Measurements from ENCODE around the gene HOXA3.

HOXA3 gene

GRCh38 chr7:27088002-27088922 lies 64.1 kb downstream of the HOXA3 start:
- DNase-seq (ENCODE audit: low spot score): no peak

GRCh38 chr7:27083646-27084045 lies 68.7 kb downstream of the HOXA3 start:
- DNase-seq (ENCODE audit: low spot score): no peak

DNA sequence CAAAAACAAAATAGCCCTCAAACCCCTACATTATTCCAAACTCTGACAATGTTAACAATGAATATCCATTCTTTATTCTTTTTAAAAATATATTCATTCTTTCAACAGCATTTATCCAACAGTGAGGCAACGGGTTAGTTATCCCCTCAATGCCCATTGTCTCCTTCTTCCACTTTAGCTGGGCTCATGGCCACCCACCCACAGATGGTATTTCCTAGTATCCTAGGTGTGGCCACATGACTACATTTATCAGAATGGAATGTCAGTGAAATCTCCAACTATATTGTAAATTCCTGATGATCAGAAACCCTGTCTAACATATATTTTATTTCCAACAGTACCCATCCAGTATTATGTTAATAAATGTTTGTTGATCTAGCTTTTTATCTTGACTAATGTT lies 70.2 kb downstream of the HOXA3 start:
- DNase-seq (ENCODE audit: low spot score): no peak

DNA sequence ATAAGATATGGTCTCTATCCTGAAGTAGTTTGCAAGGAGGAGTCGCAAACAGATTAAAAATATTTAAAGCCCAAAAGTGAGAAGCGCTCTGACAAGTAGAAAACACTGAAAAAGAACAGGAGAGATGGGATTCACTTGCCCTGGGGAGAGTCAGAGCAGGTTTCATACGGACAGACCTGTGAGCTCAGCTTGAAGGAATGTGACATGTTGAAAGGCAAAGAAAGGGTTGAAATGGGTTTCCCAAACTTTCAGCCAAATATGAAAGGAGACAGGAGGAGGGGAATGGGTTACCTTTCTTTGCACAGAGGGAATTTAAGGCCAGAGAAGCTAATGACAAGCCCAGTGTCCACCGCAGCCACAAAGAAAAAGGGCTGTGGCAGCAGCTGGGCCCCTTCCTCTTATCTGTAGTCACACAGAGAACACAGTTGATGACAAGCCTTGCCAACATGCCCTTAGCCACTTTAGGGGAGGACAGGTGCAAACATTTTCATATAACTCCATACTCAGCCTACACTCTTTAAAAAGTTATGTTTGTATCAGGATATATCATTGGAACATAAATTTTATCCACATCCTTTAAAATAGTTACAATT lies 71.4 kb downstream of the HOXA3 start:
- no peak for DNase-seq (ENCODE audit: low spot score)

DNA sequence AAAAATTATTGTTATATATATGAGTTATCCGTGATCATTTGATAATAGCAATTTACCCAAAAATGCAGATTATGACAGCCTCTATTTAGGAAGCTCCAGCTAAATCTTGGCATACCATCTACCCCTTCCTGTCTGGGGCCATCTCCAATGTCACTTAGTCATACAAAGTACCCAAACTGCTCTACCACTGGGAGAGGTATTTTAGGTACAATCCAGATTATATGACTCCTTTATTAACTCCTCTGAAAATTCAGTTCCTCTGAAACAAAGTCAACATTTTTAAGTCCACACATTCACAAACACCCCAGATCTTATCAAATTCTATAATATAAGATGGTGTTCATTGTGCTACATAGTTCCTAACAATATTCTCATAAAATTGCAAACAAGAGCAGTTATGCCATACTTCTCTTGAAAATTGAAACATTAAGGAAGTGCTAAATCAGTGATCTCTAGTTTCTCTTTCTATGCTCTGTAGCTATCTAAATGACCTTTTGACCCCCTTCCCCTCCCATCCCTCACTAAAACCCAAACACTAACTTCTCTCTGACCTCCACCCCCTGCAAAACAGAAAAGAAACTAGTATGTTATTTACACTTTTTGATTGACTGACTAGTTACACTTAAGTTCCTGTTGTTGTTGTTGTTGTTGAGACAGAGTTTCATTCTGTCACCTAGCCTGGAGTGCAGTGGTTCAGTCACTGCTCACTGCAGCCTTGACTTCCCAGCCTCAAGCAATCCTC lies 73.0 kb downstream of the HOXA3 start:
- no peak for DNase-seq (ENCODE audit: low spot score)

GRCh38 chr7:27078616-27079233 lies 73.7 kb downstream of the HOXA3 start:
- DNase-seq (ENCODE audit: low spot score): no peak

- no peak for DNase-seq (ENCODE audit: low spot score)
Measured at GRCh38 chr7:27073076-27073475, 79.3 kb downstream of the HOXA3 start.

DNA sequence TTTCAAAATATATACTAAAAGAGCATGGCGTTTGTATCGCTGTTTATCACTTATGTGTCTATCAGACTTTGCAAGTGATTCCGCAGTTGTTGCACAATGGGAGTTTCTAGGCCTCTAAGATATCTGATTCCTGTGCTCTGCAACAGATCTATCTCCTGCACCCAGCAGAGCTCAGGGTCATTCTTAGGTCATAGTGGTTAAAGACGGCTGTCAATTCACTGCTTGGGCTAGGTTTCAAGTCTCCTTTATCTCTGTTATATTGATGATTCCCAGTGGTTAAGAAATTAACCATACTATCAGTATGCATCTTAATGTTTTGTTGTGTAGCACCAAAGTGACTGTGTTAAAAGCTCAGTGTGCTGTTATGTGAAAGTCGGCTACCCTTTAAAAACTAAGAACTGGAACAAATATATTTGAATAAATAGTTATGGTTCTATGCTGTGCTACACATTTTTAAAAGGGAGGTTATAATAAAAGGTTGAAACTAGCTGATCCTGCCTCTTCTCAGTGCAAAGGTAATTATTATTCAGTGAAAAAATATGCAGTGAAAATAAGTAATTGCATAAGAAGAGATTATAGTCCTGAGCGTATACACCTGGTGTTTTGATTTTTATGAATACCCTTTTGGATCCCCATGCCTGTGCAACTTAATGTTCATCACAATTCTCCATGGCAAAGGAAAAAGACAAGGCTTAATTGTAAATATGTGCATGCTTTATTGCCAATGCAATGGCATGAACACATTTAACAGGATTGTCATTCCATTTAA lies 80.6 kb downstream of the HOXA3 start:
- DNase-seq (ENCODE audit: low spot score): no peak

DNA sequence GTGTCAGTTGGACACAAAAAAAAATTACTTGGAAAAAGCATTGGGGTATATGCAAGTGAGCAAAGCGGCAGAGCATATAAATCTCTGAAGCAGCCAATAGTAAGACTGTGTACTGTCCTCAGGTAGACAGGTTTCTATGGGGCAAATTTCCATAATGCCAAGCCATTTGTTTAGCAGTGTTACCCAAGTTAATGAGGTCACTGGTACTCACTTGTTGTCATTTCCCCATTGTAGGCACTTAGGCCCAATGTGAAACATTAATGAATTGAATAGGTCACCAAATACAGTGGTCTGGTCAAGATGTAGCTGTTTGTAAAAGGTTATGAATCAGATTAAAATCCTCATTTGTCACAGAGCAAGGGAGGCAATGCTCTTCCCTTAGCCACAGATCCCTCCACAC lies 84.1 kb downstream of the HOXA3 start:
- DNase-seq (ENCODE audit: low spot score): no peak

DNA sequence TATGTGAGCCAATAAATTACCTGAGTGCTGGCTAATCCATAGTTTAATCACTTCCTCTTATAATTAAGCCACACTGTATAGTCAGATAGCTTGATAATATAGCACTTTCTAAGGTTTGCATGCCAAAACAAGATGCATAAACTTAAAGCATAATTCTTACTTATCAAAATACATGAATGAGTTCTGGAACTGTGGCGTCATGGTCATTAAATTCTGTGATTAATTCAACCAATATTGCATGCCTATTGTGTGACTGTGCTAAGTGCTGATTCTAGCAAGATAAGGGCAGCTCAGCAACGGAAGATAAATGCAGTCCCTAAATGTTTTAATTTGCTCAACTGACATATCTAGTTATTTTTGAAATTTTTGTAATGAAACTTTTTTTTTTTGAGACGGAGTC lies 86.2 kb downstream of the HOXA3 start:
- DNase-seq (ENCODE audit: low spot score): no peak

GRCh38 chr7:27065709-27066108 lies 86.7 kb downstream of the HOXA3 start:
- no peak for DNase-seq (ENCODE audit: low spot score)

GRCh38 chr7:27064661-27065060 lies 87.7 kb downstream of the HOXA3 start:
- no peak for DNase-seq (ENCODE audit: low spot score)

GRCh38 chr7:27064159-27064558 lies 88.2 kb downstream of the HOXA3 start:
- DNase-seq (ENCODE audit: low spot score): no peak

- no peak for DNase-seq (ENCODE audit: low spot score)
Measured at GRCh38 chr7:27062946-27063345, 89.4 kb downstream of the HOXA3 start.

All from CD4-positive, alpha-beta T cell treated with Interleukin-15 for 4 hours (primary cell).